ENCODE measurements around the gene SNED1.

Gene SNED1

GRCh38 chr2:241033336-241033987 is 35.0 kb downstream of the SNED1 start:
- Histone ChIP-seq H3K9me3 (ENCODE audit: control insufficient read depth, low read length) (no peaks in the 10 kb centered on the region), H3K36me3 (ENCODE audit: control insufficient read depth, insufficient read depth, low read length) (no peaks in the 10 kb centered on the region), H3K27me3 (ENCODE audit: control insufficient read depth, insufficient read depth, low read length) (no peaks in the 10 kb centered on the region), H3K9ac (no peak overlapping the region), H3K4me2 (ENCODE audit: low read length) (no peak overlapping the region), H3K79me2 (no peaks in the 10 kb centered on the region), H3K27ac (no peak overlapping the region), H3K4me3 (ENCODE audit: low read depth, low read length) (no peak overlapping the region), H3K4me1 (peaks cover 9% of the 10 kb centered on the region), H2AFZ (no peak overlapping the region)
- TF ChIP-seq CTCF (IDR thresholded peaks at IDR 0.05), result no peak

GRCh38 chr2:241033994-241034393 is 35.6 kb downstream of the SNED1 start:
- H3K36me3 ChIP-seq (ENCODE audit: control insufficient read depth, insufficient read depth, low read length), result no peaks in the 10 kb centered on the region
- no peak overlapping the region for H3K9ac ChIP-seq
- H3K9me3 ChIP-seq (ENCODE audit: control insufficient read depth, low read length), result no peaks in the 10 kb centered on the region
- H3K4me3 ChIP-seq (ENCODE audit: low read depth, low read length), result no peak overlapping the region
- H3K4me2 ChIP-seq (ENCODE audit: low read length), result no peak overlapping the region
- no peak overlapping the region for H2AFZ ChIP-seq
- H3K27me3 ChIP-seq (ENCODE audit: control insufficient read depth, insufficient read depth, low read length), result no peaks in the 10 kb centered on the region
- H3K79me2 ChIP-seq, result no peaks in the 10 kb centered on the region
- H3K4me1 ChIP-seq, result peaks cover 9% of the 10 kb centered on the region
- TF ChIP-seq CTCF (IDR thresholded peaks at IDR 0.05), result no peak
- no peak overlapping the region for H3K27ac ChIP-seq

GRCh38 chr2:241034490-241035141 is 36.2 kb downstream of the SNED1 start:
- H3K4me2 ChIP-seq (ENCODE audit: low read length), result no peak overlapping the region
- no peaks in the 10 kb centered on the region for H3K79me2 ChIP-seq
- no peak overlapping the region for H3K4me3 ChIP-seq (ENCODE audit: low read depth, low read length)
- peaks cover 9% of the 10 kb centered on the region for H3K4me1 ChIP-seq
- H3K27ac ChIP-seq, result no peak overlapping the region
- H3K27me3 ChIP-seq (ENCODE audit: control insufficient read depth, insufficient read depth, low read length), result no peaks in the 10 kb centered on the region
- no peak overlapping the region for H2AFZ ChIP-seq
- no peak overlapping the region for H3K9ac ChIP-seq
- no peaks in the 10 kb centered on the region for H3K36me3 ChIP-seq (ENCODE audit: control insufficient read depth, insufficient read depth, low read length)
- no peak for TF ChIP-seq CTCF (IDR thresholded peaks at IDR 0.05)
- H3K9me3 ChIP-seq (ENCODE audit: control insufficient read depth, low read length), result no peaks in the 10 kb centered on the region

GRCh38 chr2:241035142-241035817 is 36.9 kb downstream of the SNED1 start:
- H3K9me3 ChIP-seq (ENCODE audit: control insufficient read depth, low read length), result no peaks in the 10 kb centered on the region
- no peaks in the 10 kb centered on the region for H3K36me3 ChIP-seq (ENCODE audit: control insufficient read depth, insufficient read depth, low read length)
- H3K79me2 ChIP-seq, result no peaks in the 10 kb centered on the region
- no peak overlapping the region for H3K9ac ChIP-seq
- TF ChIP-seq CTCF (IDR thresholded peaks at IDR 0.05), result no peak
- H2AFZ ChIP-seq, result no peak overlapping the region
- no peak overlapping the region for H3K4me3 ChIP-seq (ENCODE audit: low read depth, low read length)
- no peaks in the 10 kb centered on the region for H3K27me3 ChIP-seq (ENCODE audit: control insufficient read depth, insufficient read depth, low read length)
- peaks cover 9% of the 10 kb centered on the region for H3K4me1 ChIP-seq
- no peak overlapping the region for H3K27ac ChIP-seq
- H3K4me2 ChIP-seq (ENCODE audit: low read length), result no peak overlapping the region
